A549 treated with AZD9567 at 1 μM for 4 hours (cell line): ENCODE data around the gene MLXIPL. TPM values are rescaled to one million over a fixed set of nuclear protein-coding genes. Genes with fewer than 3 reads are reported as not detected.

Experiments
- total RNA-seq: library from RNA; stranded (reverse); fragments of 200-300 nt; extraction: Qiagen RNA extraction; gene quantifications from 5 replicates; pipeline ENCODE4 v1.2.3, GENCODE V29; 2022; ENCODE audit not compliant: insufficient read depth

MLXIPL gene, protein sequence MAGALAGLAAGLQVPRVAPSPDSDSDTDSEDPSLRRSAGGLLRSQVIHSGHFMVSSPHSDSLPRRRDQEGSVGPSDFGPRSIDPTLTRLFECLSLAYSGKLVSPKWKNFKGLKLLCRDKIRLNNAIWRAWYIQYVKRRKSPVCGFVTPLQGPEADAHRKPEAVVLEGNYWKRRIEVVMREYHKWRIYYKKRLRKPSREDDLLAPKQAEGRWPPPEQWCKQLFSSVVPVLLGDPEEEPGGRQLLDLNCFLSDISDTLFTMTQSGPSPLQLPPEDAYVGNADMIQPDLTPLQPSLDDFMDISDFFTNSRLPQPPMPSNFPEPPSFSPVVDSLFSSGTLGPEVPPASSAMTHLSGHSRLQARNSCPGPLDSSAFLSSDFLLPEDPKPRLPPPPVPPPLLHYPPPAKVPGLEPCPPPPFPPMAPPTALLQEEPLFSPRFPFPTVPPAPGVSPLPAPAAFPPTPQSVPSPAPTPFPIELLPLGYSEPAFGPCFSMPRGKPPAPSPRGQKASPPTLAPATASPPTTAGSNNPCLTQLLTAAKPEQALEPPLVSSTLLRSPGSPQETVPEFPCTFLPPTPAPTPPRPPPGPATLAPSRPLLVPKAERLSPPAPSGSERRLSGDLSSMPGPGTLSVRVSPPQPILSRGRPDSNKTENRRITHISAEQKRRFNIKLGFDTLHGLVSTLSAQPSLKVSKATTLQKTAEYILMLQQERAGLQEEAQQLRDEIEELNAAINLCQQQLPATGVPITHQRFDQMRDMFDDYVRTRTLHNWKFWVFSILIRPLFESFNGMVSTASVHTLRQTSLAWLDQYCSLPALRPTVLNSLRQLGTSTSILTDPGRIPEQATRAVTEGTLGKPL
- 0.59 to 1.3 TPM (median 1.2 TPM) in 5 replicates for total RNA-seq

DNA sequence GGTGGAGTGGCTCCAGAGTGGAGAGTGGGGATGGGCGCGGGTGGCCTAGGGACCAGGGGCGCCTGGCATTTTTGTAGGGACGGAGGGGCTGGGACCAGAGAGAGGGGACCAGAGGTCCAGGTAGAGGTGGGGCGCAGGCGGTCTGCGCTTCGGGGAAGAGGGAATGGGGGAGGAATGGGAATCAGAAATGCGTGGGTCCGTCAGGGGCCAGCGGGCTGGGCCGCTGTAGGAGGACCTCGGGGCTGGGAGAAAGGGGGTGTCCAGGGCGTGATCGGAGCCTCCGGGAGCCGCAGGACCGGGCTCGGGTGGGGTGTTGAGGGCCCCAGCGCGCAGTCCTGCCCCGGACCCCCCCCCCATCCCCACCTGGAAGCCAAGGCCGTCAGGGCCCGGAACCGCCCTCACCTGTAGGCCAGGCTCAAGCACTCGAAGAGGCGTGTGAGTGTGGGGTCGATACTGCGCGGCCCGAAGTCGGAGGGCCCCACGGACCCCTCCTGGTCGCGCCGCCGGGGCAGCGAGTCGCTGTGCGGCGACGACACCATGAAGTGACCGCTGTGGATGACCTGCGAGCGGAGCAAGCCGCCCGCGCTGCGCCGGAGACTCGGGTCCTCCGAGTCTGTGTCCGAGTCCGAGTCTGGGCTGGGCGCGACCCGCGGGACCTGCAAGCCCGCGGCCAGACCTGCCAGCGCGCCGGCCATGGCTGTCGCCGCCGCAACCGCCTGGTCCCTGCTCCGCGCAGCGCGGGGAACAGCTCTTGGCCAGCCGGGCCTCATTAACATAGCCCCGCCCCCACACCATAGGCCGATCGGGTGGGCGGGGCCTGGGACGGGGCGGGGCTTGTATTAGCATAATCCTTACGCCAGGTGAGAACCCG is at the start of gene MLXIPL:
MLXIPL (minus strand) TSS at position 725 of the 871 bp plus-strand sequence; CDS start at position 695, 30 bp downstream.

DNA sequence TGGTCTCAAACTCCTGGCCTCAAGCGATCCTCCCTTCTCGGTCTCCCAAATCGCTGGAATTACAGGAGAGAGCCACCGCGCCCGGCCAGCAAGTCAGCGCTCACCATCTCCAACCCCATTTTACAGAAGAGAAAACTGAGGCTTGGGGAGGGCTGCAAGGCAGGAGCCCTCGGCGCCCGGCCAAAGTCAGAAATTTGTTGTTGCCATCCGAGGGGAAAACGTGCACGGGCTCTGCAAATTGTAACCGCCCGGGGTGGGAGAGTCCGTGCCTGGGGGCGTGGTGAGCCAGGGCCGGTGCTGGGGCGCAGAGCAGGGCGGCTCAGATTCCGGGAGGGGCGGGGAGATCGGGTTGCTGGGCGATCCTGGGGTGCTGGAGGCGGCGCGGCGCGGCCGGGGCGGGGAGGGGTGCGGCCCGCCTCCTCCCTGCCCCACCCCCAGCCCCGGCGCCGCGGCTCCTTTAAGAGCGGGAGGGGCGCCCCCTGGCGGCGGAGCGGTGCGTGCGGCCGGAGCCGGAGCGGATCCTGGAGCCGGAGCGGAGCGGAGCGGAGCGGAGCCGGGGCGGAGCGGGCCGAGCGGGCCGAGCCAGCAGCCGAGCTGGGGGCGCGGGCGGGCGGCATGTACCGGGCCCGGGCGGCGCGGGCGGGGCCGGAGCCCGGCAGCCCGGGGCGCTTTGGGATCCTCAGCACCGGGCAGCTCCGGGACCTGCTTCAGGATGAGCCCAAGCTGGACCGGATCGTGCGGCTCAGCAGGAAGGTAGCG is 43.2 kb upstream of the MLXIPL start, which contains the start of gene VPS37D:
VPS37D (plus strand) TSS at position 488 of the 759 bp plus-strand sequence; CDS start at position 616, 128 bp downstream.

DNA sequence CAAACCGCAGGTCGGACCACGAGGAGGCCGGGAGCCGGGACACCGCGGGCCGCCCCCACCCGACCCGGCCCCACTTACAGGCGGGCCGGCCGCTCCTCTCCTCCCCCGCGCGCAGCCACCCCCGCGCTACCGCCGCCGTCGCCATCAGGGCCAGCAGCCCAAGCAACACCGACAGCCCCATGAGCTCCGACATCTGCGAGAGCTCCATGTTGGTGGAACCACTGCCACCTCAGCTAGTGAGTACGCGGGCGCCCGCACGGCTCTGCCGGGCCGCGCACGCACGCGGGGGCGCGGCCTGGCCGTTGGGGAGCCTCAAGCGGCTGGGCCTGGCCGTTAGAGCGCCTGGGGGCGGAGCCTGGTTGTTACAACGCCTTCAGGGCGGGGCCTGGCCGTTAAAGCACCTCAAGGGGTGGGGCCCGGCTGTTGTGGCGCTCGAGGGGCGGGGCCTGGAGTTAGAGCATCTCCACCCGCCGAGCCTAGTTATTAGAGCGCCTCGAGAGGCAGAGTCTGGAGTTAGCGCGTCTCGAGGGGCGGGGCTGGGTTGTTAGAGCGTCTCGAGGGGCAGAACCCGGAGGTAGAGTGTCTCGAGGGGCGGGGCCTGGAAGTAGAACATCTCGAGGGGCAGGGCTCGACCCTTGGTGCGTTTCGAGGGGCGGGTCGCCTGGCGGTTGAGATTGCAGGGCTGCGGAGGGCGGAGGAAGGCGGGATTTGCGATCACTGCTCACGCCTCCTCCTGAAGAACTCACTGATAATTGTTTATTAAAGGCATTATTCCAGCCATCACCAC is 45.8 kb downstream of the MLXIPL start, which contains the start of gene TBL2:
TBL2 (minus strand) TSS at position 238 of the 787 bp plus-strand sequence; CDS start at position 208, 30 bp downstream.

DNA sequence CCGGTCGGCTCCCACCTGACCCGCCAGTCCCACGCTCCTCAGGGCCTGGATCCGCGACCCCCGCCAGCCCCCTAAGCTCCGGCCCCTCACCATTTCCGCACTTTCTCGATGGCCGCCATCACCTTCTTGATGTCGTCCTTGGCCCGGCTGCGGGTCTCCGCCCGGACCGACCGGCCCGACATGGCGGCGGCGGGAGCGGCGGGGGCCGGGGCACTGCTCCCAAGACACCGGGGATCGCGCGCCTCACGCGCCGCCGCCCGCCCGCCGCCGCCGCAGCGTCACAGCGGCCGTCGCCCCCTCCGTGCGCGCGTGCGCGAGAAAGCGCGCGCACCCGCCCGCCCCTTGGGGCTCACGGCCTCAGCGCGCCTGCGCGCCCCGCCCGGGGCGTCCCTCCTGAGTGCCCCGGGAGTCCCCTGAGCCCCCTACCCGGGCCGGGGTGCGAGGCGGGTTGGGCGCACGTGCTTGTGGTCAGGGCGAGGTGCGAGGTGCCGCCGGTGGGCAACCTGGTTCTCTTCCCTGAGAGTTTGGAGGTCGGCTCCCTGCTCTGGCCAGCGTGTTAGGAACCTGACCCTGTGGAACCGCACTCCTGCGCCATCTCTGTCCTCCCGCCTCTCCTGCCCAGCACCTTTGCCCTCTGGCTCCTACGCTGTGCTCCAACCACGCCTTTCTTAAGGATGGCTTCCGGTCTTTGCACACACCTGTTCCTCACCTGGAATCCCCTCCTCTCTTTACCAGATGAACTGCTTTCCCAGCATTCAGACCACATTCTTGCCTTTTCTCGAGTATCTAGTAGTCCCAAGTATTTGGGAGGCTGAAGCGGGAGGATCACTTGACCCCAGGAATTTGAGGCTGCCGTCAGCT is 66.7 kb downstream of the MLXIPL start, which contains the start of gene BCL7B:
BCL7B (minus strand) TSS at position 294 of the 861 bp plus-strand sequence; CDS start at position 182, 112 bp downstream.

Other genes with a start within 250 kb of the MLXIPL start
- 2.1 to 3.0 TPM (median 2.7 TPM) in 4 of 5 replicates, not detected in the other for gene FZD9, start 190.7 kb downstream of the MLXIPL start, total RNA-seq
- 50.1 to 62.0 TPM (median 56.3 TPM) in 5 replicates for gene BAZ1B, start 102.2 kb downstream of the MLXIPL start, total RNA-seq
- gene BCL7B, start 66.8 kb downstream of the MLXIPL start, total RNA-seq, result 62.5 to 75.3 TPM (median 70.1 TPM) in 5 replicates
- gene TBL2, start 45.9 kb downstream of the MLXIPL start, total RNA-seq, result 49.1 to 56.0 TPM (median 50.6 TPM) in 5 replicates
- 3.4 to 4.7 TPM (median 4.3 TPM) in 5 replicates for gene VPS37D, start 43.3 kb upstream of the MLXIPL start, total RNA-seq
- gene DNAJC30, start 58.9 kb upstream of the MLXIPL start, total RNA-seq, result 6.9 to 10.6 TPM (median 9.7 TPM) in 5 replicates
- gene BUD23, start 59.1 kb upstream of the MLXIPL start, total RNA-seq, result 121 to 158 TPM (median 128 TPM) in 5 replicates
- gene STX1A, start 95.1 kb upstream of the MLXIPL start, total RNA-seq, result 43.1 to 71.4 TPM (median 70.4 TPM) in 5 replicates
- 25.8 to 38.2 TPM (median 26.9 TPM) in 5 replicates for gene ABHD11, start 114.3 kb upstream of the MLXIPL start, total RNA-seq
- 2.9 to 3.4 TPM (median 3.1 TPM) in 4 of 5 replicates, not detected in the other for gene CLDN3, start 145.7 kb upstream of the MLXIPL start, total RNA-seq
- gene CLDN4, start 206.5 kb upstream of the MLXIPL start, total RNA-seq, result 2.9 to 4.1 TPM (median 3.4 TPM) in 5 replicates
- gene METTL27, start 218.0 kb upstream of the MLXIPL start, total RNA-seq, result 6.4 to 10.8 TPM (median 9.5 TPM) in 5 replicates
- gene TMEM270, start 236.6 kb upstream of the MLXIPL start, total RNA-seq, result 0.09 to 0.13 TPM in 2 of 5 replicates, not detected in the others